Left ventricle myocardium inferior (tissue), 1 donor: Measurements from ENCODE around the gene RNF212. TPM values are rescaled to one million over a fixed set of nuclear protein-coding genes. Genes with fewer than 3 reads are reported as not detected.
A peak's percentile ranks its signal among the peaks of the same experiment; 100 is the strongest.
"Not testable (repeated sequence)": the region's sequence is repeated elsewhere in the genome, so short reads cannot be mapped to it uniquely, and the experiment has no call there.

Experiments
- DNase-seq: peaks from one replicate; pipeline ENCODE4 v3.0.0-alpha.2; 2020
- H3K27ac ChIP-seq: fragments of 200-600 bp; replicated peaks from 2 replicates; pipeline ENCODE4 v1.8.0; 2021
- H3K27me3 ChIP-seq: fragments of 200-600 bp; 2 replicates; pipeline ENCODE4 v1.8.0; 2021; ENCODE audit warnings: low read depth
- H3K36me3 ChIP-seq: fragments of 200-600 bp; 2 replicates; pipeline ENCODE4 v1.8.0; 2021
- H3K4me1 ChIP-seq: fragments of 200-600 bp; 2 replicates; pipeline ENCODE4 v1.8.0; 2021
- H3K4me3 ChIP-seq: fragments of 200-600 bp; 2 replicates; pipeline ENCODE4 v1.8.0; 2021; ENCODE audit warnings: mild to moderate bottlenecking, moderate library complexity
- H3K9me3 ChIP-seq: fragments of 200-600 bp; replicated peaks from 2 replicates; pipeline ENCODE4 v1.8.0; 2021
- CTCF ChIP-seq: fragments of 200-600 bp; IDR thresholded peaks from 2 replicates; pipeline ENCODE4 v1.8.0; 2021; ENCODE audit warnings: antibody characterized with exemption, mild to moderate bottlenecking, borderline replicate concordance
- intact Hi-C: fragments of 100-400 bp; cut with micrococcal nuclease; formaldehyde crosslinking; loops from one replicate; pipeline ENCODE4 v1.11.0; 2022
- total RNA-seq: library from RNA; stranded (reverse); fragmentation: NEBNext Ultra II Directional; extraction: Animal tissue kit (Norgen Biotek cat#: 25700); gene quantifications from one replicate; pipeline ENCODE4 v1.2.1, GENCODE V29; 2021
- donor health status: DM: no; HTN: yes; CAD: no; lungs with severe emphysema.

Gene RNF212
- total RNA-seq, 1 donor from 2014 or later, result not detected

GRCh38 chr4:1058198-1058996 lies 55.0 kb downstream of the RNF212 start:
- no peak for DNase-seq
- Histone ChIP-seq H3K4me1 (peaks cover 23% of the 10 kb centered on the region), H3K27me3 (peaks cover 76% of the 10 kb centered on the region)

GRCh38 chr4:1057403-1057745 lies 56.0 kb downstream of the RNF212 start:
- intact Hi-C loops, result no loop called here

More at GRCh38 chr4:1058198-1058996, 55.0 kb downstream of the RNF212 start:
- no peaks in the 10 kb centered on the region for H3K9me3 ChIP-seq
- H3K27ac ChIP-seq, result no peak overlapping the region
- no peak for TF ChIP-seq CTCF
- no peak overlapping the region for H3K4me3 ChIP-seq
- H3K36me3 ChIP-seq, result no peaks in the 10 kb centered on the region
- intact Hi-C loops, result no loop called here

GRCh38 chr4:1056671-1057402 lies 56.5 kb downstream of the RNF212 start:
- intact Hi-C loops, result no loop called here
- no peak for DNase-seq
- TF ChIP-seq CTCF, result no peak
- Histone ChIP-seq H3K27ac (no peak overlapping the region), H3K4me1 (peaks cover 28% of the 10 kb centered on the region), H3K4me3 (no peak overlapping the region), H3K9me3 (no peaks in the 10 kb centered on the region), H3K36me3 (no peaks in the 10 kb centered on the region), H3K27me3 (peaks cover 78% of the 10 kb centered on the region)

More at GRCh38 chr4:1057403-1057745, 56.0 kb downstream of the RNF212 start:
- TF ChIP-seq CTCF, result no peak
- Histone ChIP-seq H3K36me3 (no peaks in the 10 kb centered on the region), H3K27ac (no peak overlapping the region), H3K4me1 (peaks cover 28% of the 10 kb centered on the region), H3K4me3 (no peak overlapping the region), H3K27me3 (peaks cover 78% of the 10 kb centered on the region), H3K9me3 (no peaks in the 10 kb centered on the region)
- DNase-seq, result no peak

- H3K9me3 ChIP-seq, result no peaks in the 10 kb centered on the region
- no peak for TF ChIP-seq CTCF
- peaks cover 28% of the 10 kb centered on the region for H3K4me1 ChIP-seq
- H3K36me3 ChIP-seq, result no peaks in the 10 kb centered on the region
- peaks cover 77% of the 10 kb centered on the region for H3K27me3 ChIP-seq
- H3K4me3 ChIP-seq, result peak overlapping the region; percentile 40
- no peak overlapping the region for H3K27ac ChIP-seq
- intact Hi-C loops, result no loop called here
- DNase-seq, result no peak
Observed at GRCh38 chr4:1055721-1056590, 57.4 kb downstream of the RNF212 start.

- Histone ChIP-seq H3K4me3 (peak overlapping the region; percentile 40), H3K4me1 (peaks cover 28% of the 10 kb centered on the region), H3K27me3 (peaks cover 77% of the 10 kb centered on the region)
- H3K9me3 ChIP-seq, DNase-seq, H3K27ac ChIP-seq, intact Hi-C loops, H3K36me3 ChIP-seq: not testable (repeated sequence)
Observed at GRCh38 chr4:1055243-1055701, 58.1 kb downstream of the RNF212 start.

- peaks cover 79% of the 10 kb centered on the region for H3K27me3 ChIP-seq
- intact Hi-C loops, H3K4me3 ChIP-seq, H3K36me3 ChIP-seq, H3K27ac ChIP-seq, H3K9me3 ChIP-seq, DNase-seq: not testable (repeated sequence)
- H3K4me1 ChIP-seq, result peaks cover 28% of the 10 kb centered on the region
Observed at GRCh38 chr4:1054696-1055242, 58.6 kb downstream of the RNF212 start.

GRCh38 chr4:1053891-1054290 lies 59.5 kb downstream of the RNF212 start:
- H3K36me3 ChIP-seq, H3K9me3 ChIP-seq, intact Hi-C loops, H3K4me3 ChIP-seq, DNase-seq, H3K27ac ChIP-seq: not testable (repeated sequence)
- Histone ChIP-seq H3K4me1 (peaks cover 23% of the 10 kb centered on the region), H3K27me3 (peaks cover 81% of the 10 kb centered on the region)
